HepG2 (cell line): ENCODE measurements around the gene DHX8. TPM values are rescaled to one million over a fixed set of nuclear protein-coding genes. Genes with fewer than 3 reads are reported as not detected.

ENCODE experiments used
- AGO1 ChIP-seq: fragments of 200-400 bp; formaldehyde crosslinking; IDR thresholded peaks from 2 replicates; pipeline ENCODE4 v1.6.1; 2017; ENCODE audit warnings: mild to moderate bottlenecking, low read depth, low read length, moderate library complexity; ENCODE audit not compliant: poor library complexity, severe bottlenecking
- BORCS8-MEF2B ChIP-seq: sonication (generic); formaldehyde crosslinking; IDR thresholded peaks from 2 replicates; pipeline ENCODE4 v1.8.0; 2022; ENCODE audit warnings: mild to moderate bottlenecking, missing genetic modification reagents
- FOXO4 ChIP-seq: sonication (generic); formaldehyde crosslinking; conservative IDR thresholded peaks from 2 replicates; pipeline ENCODE4 v1.8.1; 2023; ENCODE audit warnings: missing genetic modification reagents
- GPBP1L1 ChIP-seq: sonication (generic); formaldehyde crosslinking; IDR thresholded peaks from 2 replicates; pipeline ENCODE4 v1.5.0; 2020; ENCODE audit warnings: mild to moderate bottlenecking, missing genetic modification reagents
- HMG20A ChIP-seq: IDR thresholded peaks from 2 replicates; pipeline ENCODE4 v1.6.1; 2016; ENCODE audit warnings: borderline replicate concordance
- IRF2 ChIP-seq: IDR thresholded peaks from 2 replicates; pipeline ENCODE4 v1.6.1; 2018; ENCODE audit warnings: missing genetic modification reagents, missing compliant biosample characterization
- LBX2 ChIP-seq: sonication (generic); formaldehyde crosslinking; IDR thresholded peaks from 2 replicates; pipeline ENCODE4 v1.5.0; 2020; ENCODE audit warnings: missing genetic modification reagents, mild to moderate bottlenecking, borderline replicate concordance
- MEIS1 ChIP-seq: sonication (generic); formaldehyde crosslinking; IDR thresholded peaks from 2 replicates; pipeline ENCODE4 v1.9.0; 2021; ENCODE audit warnings: mild to moderate bottlenecking, missing genetic modification reagents, moderate library complexity, borderline replicate concordance
- PPARG ChIP-seq: conservative IDR thresholded peaks from 2 replicates; pipeline ENCODE4 v1.6.1; 2016; ENCODE audit warnings: missing biosample characterization, missing genetic modification reagents
- RFX1 ChIP-seq: fragments of 450-650 bp; IDR thresholded peaks from 2 replicates; pipeline ENCODE4 v1.6.1; 2017
- SMAD3 ChIP-seq: sonication (generic); formaldehyde crosslinking; IDR thresholded peaks from 2 replicates; pipeline ENCODE4 v1.4.0; 2020; ENCODE audit warnings: missing genetic modification reagents
- TFDP2 ChIP-seq: sonication (generic); formaldehyde crosslinking; IDR thresholded peaks from 2 replicates; pipeline ENCODE4 v1.4.0; 2020; ENCODE audit warnings: missing genetic modification reagents
- ZNF251 ChIP-seq: sonication (generic); formaldehyde crosslinking; IDR thresholded peaks from 2 replicates; pipeline ENCODE4 v1.9.0; 2021; ENCODE audit warnings: mild to moderate bottlenecking, missing genetic modification reagents
- ZNF484 ChIP-seq: sonication (generic); formaldehyde crosslinking; IDR thresholded peaks from 2 replicates; pipeline ENCODE4 v1.5.1; 2020; ENCODE audit warnings: mild to moderate bottlenecking, low read depth, missing genetic modification reagents, borderline replicate concordance
- ZNF839 ChIP-seq: sonication (generic); formaldehyde crosslinking; IDR thresholded peaks from 2 replicates; pipeline ENCODE4 v1.4.0; 2020; ENCODE audit warnings: missing genetic modification reagents, mild to moderate bottlenecking, borderline replicate concordance
- polyA plus RNA-seq, 8 experiments: library from polyadenylated mRNA; depleted of rRNA in 3 of 8; stranded (reverse) in 7 of 8; unstranded in 1 of 8; fragments of >200 nt; fragmentation: Illumina TruSeq in 4 of 8; extraction: Trizol in 4 of 8; gene quantifications; 2 replicates each; pipeline versions ENCODE4 v1.2.1 to v1.2.3, GENCODE V29; 2011 to 2016; ENCODE audit warnings: low read depth in 4 of 8, missing spikeins in 1 of 8, mixed read lengths in 1 of 8; ENCODE audit not compliant: insufficient read depth in 1 of 8
- total RNA-seq, 5 experiments: library from RNA; depleted of rRNA; stranded (reverse); fragments of >200 nt; fragmentation: Illumina TruSeq; extraction: Trizol; gene quantifications; 2 replicates each; pipeline ENCODE4 v1.2.3, GENCODE V29; 2016; ENCODE audit warnings: low read depth in 1 of 5
- TF ChIP-seq, protein P1 (sequence below): sonication (generic); formaldehyde crosslinking; IDR thresholded peaks from 2 replicates; pipeline ENCODE4 v1.4.0; 2020; ENCODE audit warnings: missing genetic modification reagents, mild to moderate bottlenecking, borderline replicate concordance
- TF ChIP-seq, protein P2 (sequence below): sonication (generic); formaldehyde crosslinking; IDR thresholded peaks from 2 replicates; pipeline ENCODE4 v1.8.0; 2022; ENCODE audit warnings: missing genetic modification reagents, mild to moderate bottlenecking, borderline replicate concordance
- TF ChIP-seq, protein P3 (sequence below), 2 experiments: fragments of 450-650 bp in 1 of 2; sonication (generic) in 1 of 2; formaldehyde crosslinking; IDR thresholded peaks; 2 replicates each; pipeline versions ENCODE4 v1.5.0 to v1.8.0; 2020 to 2022; ENCODE audit warnings: mild to moderate bottlenecking in 1 of 2, missing genetic modification reagents in 1 of 2

DHX8 gene
- total and polyA plus RNA-seq, 2 of the 13 experiments (the other 11 are each of a cell fraction or from before 2014, with no cell fraction given): 24.8 to 48.9 TPM

- TF ChIP-seq, protein P1, sequence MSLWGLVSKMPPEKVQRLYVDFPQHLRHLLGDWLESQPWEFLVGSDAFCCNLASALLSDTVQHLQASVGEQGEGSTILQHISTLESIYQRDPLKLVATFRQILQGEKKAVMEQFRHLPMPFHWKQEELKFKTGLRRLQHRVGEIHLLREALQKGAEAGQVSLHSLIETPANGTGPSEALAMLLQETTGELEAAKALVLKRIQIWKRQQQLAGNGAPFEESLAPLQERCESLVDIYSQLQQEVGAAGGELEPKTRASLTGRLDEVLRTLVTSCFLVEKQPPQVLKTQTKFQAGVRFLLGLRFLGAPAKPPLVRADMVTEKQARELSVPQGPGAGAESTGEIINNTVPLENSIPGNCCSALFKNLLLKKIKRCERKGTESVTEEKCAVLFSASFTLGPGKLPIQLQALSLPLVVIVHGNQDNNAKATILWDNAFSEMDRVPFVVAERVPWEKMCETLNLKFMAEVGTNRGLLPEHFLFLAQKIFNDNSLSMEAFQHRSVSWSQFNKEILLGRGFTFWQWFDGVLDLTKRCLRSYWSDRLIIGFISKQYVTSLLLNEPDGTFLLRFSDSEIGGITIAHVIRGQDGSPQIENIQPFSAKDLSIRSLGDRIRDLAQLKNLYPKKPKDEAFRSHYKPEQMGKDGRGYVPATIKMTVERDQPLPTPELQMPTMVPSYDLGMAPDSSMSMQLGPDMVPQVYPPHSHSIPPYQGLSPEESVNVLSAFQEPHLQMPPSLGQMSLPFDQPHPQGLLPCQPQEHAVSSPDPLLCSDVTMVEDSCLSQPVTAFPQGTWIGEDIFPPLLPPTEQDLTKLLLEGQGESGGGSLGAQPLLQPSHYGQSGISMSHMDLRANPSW (CRISPR knock-in tag): peak; percentile 95
- TF ChIP-seq BORCS8-MEF2B: peak; percentile 88
- peak; percentile 7; the same call in 1 of the 2 replicates for TF ChIP-seq FOXO4 (CRISPR knock-in tag)
- peak; percentile 72; the same call in 1 of the 2 replicates for TF ChIP-seq TFDP2 (CRISPR knock-in tag)
- TF ChIP-seq, protein P2, sequence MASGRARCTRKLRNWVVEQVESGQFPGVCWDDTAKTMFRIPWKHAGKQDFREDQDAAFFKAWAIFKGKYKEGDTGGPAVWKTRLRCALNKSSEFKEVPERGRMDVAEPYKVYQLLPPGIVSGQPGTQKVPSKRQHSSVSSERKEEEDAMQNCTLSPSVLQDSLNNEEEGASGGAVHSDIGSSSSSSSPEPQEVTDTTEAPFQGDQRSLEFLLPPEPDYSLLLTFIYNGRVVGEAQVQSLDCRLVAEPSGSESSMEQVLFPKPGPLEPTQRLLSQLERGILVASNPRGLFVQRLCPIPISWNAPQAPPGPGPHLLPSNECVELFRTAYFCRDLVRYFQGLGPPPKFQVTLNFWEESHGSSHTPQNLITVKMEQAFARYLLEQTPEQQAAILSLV (CRISPR knock-in tag): no peak
- 0 out of 2 replicates have a peak, but pooled peaks have one; percentile 27 for TF ChIP-seq MEIS1 (CRISPR knock-in tag)
- peak; percentile 99 for TF ChIP-seq SMAD3 (CRISPR knock-in tag)
- TF ChIP-seq GPBP1L1: no peak
- TF ChIP-seq RFX1: no peak
- TF ChIP-seq PPARG (CRISPR knock-in tag): peak; percentile 87
- TF ChIP-seq, protein P3, sequence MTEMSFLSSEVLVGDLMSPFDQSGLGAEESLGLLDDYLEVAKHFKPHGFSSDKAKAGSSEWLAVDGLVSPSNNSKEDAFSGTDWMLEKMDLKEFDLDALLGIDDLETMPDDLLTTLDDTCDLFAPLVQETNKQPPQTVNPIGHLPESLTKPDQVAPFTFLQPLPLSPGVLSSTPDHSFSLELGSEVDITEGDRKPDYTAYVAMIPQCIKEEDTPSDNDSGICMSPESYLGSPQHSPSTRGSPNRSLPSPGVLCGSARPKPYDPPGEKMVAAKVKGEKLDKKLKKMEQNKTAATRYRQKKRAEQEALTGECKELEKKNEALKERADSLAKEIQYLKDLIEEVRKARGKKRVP (CRISPR knock-in tag; IDR thresholded peaks at IDR 0.05): peak in 1 of 2 experiments; percentile 75; a peak in 2 of 4 replicates
- TF ChIP-seq ZNF839 (CRISPR knock-in tag): no peak; the same call in 1 of the 2 replicates
- TF ChIP-seq ZNF251: peak; percentile 82; the same call in 1 of the 2 replicates
- TF ChIP-seq IRF2: peak; percentile 99
- no peak for TF ChIP-seq ZNF484
- TF ChIP-seq HMG20A (CRISPR knock-in tag): no peak; the same call in 1 of the 2 replicates
- TF ChIP-seq AGO1: no peak
- TF ChIP-seq LBX2 (CRISPR knock-in tag): no peak
Observed at GRCh38 chr17:43483674-43484551, at the start of gene DHX8 (continued).
